HG03175 (cell line): Measurements from ENCODE around the gene ASTN1.

Source experiments
- ATAC-seq: cut with Tn5 transposase; IDR thresholded peaks from one replicate; pipeline ENCODE4 v1.9.1; 2021; ENCODE audit warnings: mild to moderate bottlenecking, moderate library complexity; ENCODE audit not compliant: unreplicated experiment

Gene ASTN1

DNA sequence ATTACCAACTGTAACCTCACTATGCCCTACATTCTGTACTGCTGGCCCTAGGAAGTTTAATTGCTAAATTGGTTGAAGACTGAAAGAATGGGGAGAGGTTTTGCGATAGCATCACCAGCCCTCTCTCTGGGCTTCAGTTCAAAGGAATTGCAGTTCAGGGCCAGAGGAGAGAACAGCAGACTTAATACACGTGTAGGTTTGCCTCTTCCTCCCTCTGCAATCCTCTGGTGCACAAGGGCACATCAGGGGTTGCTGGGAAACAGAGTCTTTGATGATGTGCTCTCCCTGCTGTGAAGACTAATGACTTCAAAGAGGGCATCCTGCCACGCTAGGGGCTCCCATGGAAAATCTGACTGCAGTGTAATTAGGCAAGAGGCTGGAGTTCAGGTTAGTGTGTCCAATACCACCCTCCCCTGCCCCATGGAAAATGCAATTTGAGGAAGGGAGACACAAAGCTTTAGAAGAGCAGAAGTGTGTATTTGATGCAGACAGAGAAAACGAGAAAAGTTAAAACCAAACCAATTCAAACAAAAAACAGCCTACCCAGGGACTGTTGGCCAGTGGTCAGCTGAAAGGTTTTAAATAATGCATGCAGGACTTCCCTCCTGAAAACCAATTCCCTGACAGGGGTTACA is 167.9 kb downstream of the ASTN1 start:
- ATAC-seq, result no peak

DNA sequence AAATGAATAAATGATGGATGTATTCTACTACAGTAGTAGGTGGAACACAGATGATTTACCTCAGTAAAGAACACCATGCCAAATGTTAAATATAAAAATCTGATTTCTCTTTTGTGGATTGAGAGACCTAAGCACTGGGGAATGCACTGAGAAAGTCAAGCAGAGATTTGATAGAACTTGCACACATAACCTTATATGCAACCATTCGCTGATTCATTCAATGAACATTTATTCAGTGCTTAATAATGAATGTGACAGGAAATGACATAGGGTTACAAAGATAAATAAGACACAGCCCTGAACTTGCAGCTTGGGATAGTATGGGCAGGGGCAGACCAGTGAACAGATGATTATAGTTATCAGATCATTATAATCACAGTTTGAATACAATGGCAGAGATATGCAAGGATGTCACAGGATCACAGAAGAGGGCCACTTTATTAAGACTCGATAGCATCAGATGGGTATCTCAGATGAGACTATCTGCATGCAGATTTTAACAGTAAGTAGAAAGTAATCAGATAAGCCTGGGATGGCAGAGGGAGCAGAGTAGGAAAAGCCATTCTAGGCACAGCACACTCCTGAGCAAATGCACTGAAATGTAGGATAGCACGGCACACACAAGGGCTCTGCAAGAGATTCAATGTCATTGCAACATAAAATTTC is 169.4 kb downstream of the ASTN1 start:
- ATAC-seq, result no peak

DNA sequence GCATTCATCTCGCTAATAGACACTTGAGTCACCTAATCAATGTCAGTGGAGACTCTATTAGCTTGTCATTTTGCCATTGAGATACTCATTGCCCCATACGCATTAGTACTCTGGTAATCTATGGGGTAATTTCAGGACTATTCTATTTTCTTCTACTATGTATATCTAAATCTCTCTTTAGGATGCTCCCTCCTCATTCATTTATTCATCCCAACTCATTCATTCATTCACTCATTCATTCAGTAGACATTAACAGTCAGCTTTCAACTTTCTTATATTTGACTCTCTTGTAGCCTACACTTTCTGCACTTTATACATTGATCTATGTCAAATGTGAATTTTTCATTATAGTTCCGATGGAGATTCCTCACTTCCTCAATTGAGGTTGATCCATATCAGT is 170.9 kb downstream of the ASTN1 start:
- no peak for ATAC-seq

DNA sequence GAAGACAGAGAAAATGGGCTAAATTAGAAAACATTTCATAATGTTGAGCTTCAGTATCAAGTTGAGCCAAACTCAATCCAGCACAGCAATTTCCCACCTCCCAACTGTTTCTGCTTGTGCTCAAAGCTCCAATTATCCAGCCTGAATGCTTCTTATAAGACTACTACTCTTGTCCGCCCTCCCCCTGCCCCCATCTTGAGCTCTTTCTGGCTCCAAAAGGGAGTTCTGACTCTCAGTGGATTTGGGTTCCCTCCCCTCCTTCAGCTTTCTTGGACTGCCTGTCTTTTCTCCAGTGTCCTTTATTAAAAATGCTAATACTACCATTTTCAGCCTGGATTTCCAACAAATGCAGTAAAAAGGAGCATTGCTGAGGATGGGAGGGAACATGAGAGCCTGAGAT is 174.8 kb downstream of the ASTN1 start:
- no peak for ATAC-seq

DNA sequence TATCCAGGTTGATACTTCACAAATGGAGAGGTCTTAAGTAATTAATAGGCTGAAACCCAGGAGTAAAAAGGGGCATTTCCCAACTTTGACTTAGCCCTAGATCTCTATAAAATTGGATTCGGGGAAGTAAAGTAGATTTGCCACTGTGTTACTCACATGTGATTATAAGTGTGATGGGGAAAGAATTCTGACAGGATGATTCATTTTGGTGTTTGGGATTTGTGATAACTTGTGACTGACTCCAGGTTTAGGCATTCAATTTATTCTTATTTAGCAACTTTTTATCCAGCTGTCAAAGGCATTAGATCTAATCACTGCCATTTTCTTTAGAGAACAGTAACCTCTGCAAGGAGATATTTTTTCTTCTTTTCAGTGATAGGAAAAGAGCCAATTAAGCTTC is 175.5 kb downstream of the ASTN1 start:
- ATAC-seq, result no peak

DNA sequence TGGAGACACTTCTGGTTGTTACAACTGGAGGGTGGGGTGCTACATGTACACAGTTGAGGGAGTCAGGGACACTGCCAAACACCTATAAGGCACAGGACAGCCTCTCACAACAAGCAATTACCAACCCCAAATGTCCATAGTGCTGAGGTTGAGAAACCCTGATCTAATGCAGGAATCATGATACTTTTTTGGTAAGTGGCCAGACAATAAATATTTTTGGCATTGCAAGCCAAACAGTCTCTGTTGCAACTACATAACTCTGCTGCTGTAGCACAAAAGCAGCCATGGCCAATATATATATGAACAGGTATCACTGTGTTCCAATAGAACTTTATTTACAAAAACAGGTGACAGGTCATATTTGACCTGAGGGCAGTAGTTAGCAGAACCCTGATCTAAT is 177.5 kb downstream of the ASTN1 start:
- no peak for ATAC-seq

DNA sequence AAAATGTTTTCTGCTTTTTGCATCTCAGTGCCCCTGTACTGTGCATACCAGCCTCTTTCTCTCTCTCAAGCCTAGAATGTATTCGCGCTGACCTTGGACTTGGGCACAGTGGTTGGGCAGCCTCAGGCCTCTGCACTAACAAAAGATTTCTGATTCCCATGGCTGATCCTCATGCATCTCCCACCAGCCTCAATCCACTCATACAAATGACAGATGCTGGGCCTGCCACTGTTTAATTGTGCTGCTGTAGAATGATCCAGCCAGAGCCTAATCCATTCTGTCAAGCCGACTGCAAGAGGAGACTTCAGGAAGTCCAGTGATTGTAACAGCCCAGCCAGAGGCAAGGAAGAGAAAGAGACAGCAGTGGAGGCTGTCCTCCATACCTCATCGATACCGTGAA is 180.8 kb downstream of the ASTN1 start:
- no peak for ATAC-seq

DNA sequence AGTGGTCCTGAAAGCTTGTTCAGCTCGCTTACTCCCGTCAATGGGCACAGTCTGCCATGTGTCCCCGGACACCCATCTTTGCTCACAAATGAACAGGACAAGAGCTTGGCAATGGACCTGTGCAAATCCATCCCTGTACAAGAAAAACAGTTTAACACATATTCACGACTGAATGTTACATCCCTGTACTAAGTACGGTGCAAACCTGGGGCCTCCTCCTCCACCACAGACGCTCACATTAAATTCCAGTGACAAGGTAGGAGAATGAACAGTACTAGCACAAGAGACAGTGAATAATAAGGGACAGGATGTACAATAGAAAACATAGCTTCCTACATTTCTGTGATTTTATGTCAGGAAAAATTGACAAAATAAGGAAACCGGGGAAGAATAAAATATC is 187.7 kb downstream of the ASTN1 start:
- no peak for ATAC-seq

DNA sequence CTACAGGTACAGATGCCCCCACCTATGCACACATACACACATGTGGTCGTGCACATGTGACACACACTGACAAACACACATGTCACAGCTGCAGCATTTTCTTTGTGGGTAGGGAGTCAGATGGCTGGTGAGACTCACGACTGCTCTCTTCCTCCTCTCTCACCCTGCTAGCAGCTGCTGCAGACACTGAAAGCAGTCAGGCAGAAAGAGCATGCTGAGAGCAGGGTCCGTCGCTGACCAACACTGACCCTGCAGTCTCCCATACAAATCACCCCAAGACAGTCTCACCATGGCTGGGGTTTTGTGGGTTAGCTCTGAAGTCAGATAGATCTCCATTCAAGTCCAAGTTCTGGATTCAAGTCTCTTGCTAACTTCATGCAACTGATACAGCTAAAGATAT is 188.3 kb downstream of the ASTN1 start:
- no peak for ATAC-seq

DNA sequence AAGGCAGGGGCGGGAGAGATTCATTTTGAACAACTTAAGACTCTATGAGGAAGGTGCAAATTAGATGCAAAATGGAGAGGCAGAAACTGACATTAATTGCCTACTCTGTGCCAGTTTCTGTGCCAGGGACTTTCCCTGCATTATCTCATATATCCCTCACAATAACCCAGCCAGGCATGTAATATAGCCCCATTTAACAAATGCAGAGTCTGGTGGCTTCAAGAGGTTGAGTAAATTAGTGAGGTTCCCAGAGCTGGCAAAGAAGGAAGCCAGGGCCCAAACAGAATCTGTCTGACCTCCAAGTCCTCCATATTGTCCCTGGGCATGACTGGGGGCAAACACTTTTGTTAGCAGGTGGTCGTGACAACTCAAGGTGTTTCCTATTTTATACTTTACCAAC is 199.8 kb downstream of the ASTN1 start:
- no peak for ATAC-seq

DNA sequence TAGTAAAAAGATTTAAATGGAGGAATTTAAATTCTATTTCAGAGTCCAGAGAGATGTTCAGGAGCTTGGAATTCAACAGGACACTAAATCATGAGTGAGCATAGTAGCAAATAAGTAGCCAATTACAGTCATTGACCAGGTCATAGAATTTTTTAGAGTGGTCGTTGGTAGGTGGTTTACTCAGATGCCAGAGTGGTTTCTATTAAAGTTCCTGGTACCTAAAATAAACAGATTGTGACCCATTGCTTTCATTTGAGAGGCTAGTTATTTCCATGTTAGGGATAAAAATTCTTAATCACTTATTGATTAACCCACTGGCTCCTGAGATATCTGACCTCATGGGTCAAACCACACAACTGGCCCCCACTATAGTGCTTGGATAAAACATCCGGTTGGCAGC is 201.3 kb downstream of the ASTN1 start:
- no peak for ATAC-seq

DNA sequence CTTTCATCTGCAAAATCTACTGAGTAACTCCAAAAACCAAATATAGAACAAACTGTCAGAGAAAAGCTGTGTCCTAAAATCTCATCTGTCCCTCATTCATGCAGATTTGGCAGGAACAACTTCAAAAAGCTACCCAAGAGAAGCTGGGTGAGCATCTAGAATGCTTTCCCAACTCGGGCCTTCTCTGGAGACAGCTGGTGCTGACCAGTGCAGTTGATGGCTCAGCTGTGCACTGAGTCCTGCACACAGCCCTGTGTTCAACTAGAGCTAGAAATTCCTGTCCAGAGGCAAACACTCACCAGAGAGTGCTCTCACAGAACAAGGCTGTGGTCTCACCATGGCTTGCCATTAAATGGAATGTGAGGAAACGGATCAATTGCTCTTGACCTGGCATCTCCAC is 202.8 kb downstream of the ASTN1 start:
- ATAC-seq, result no peak

DNA sequence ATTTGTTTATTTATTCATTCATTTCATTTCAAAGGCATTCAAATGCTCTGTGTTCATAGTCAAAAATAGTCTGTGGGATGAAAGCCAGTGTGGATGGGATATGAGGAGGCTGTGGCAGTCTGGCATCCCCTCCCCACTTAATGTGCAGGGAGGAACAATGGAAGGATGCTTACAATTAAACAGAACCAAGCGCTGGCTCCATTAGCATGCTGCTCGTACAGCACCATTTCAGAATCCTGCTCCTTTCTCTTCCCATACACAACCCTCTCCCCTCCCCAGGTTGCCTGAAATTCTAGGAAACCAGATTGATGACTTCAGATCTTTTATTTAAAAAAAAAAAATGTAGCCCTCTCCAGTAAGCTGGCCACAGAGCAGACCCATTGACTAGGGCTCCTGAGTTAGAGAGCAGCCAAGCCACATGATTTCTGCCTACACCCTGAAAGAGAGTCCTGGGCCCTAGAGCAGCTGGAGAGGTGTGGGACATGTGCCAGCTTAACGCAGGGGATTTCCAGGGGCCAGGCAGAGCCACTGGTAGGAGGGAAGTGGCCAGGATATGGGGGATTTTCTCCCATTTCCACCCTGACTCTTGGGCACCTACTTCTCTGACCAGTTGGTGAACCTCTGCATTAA is 205.2 kb downstream of the ASTN1 start:
- ATAC-seq, result no peak

DNA sequence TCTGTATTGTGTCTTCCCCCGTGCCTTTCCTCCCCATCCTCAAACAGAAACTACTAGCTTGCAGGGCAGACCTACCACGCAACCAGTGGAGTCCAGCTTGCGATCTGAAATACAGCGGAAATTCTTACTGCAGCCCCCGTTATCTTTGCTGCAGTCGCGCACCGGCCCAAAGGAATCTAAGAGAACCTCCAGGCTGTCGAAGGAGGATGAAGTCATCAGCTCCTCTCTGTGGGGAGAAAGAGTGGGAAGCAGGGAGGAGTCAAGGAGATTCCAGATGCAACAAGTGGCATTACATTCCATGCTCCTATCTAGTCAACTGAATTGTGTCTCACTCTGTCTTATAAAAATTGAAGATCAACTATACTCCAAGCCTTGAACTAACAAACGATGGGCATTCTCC is 206.9 kb downstream of the ASTN1 start:
- no peak for ATAC-seq

DNA sequence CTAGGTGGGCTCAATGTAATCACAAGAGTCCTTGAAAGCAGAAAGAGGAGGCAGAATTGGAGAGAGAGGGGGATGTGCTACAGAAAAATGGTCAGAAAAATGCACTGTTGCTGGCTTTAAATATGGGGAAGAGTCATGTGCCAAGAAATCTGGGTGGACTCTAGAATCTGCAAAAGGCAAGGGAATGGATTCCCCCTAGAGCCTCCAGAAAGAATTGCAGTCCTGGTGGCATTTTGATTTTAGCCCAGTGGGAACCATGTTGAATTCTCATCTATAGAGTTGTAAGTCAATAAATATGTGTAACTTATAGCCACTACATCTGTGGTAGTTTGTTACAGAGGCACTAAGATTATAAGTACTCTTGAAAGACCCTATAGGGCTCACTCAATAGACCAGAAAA is 210.3 kb downstream of the ASTN1 start:
- ATAC-seq, result peak; percentile 49

DNA sequence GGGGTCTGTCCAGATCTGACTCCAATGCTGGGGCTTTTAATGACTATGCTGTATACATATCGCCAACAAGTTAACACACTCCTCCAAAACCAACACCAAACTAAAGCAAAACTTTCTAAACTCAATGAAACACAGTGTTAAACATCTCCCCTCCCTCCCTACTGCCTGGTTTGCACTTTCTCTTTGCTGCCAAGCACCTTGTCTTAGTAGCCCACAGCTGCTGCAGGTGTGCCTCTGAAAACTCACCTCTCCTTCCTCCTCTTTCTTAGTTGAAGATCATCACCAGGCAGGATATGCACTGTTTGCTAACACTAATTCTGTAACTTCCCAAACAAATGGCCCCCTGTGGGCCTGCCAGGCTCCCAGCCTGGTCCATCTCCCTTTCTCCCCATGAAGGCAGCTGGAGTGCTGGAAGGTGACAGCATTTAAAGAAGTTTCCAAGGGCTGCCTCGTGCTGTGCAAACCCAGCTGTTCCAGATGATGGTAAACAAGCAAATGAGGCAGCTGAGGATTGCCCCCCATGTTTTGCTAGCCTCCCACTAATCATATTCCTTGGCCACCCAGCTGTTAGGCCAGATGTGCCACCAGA is 213.7 kb downstream of the ASTN1 start:
- no peak for ATAC-seq

DNA sequence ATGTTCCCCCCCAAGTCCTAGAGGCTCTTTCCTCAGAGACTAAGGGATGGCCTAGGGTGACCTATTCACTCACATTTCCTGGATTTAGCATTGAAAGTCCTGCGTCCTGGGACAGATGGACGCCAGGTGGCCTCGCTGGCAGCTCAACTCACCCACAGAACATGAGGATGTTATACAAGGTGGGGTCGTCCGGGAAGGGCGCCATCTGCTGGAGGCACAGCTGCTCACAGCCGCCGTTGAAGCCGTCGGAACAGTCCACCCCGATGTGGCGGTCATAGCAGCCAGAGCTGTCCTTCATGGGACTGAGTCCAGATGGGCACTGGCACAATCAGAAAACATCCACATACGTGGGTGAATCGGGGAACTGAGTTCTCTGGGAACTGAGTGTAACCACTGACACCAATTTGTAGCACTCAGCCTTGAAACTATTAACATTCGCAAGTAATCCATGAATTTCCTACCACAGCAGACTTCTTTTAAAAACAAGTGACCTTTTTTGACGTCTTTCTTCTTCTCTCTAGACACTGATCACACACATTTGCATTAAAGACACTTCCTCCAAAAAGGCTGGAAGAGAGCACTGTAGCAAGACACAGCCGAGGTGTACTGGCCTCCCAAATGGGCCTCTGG is 215.4 kb downstream of the ASTN1 start:
- ATAC-seq, result peak; percentile 61

DNA sequence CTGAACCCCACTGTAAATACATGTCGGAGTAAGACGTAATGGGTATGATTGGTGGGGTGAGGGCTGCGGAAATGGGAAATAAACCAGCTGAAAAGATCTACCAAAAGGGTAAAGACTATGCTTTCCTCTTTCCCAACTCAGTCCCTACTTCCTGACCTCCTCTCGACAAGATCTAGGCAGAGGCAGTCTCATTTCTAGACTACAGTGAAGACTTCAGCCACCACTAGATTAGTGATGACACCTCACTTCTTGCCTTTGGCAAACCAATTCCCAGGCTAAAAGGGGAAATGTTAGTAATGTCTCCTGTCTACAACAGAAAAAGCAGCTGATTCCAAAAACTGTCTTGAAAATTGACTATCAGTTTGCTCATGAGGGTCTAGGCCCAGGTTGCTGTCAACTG is 219.9 kb downstream of the ASTN1 start:
- no peak for ATAC-seq

DNA sequence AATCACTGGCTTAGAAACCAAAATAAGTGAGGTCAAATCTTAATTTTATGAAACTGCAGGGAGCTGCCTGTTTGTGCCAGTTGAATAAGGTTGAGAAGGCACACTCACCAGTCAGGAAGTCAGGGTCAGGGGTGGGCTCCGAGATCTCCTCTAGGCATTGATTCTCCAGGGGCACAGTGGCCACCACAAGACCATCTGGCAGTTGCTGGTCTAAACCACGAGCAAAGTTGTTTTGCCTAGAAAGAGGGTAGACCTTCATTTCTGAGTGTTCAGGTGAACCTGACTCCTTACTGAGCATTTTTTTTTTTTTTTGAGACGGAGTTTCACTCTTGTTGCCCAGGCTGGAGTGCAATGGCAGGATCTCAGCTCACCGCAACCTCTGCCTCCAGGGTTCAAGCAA is 220.7 kb downstream of the ASTN1 start:
- no peak for ATAC-seq

DNA sequence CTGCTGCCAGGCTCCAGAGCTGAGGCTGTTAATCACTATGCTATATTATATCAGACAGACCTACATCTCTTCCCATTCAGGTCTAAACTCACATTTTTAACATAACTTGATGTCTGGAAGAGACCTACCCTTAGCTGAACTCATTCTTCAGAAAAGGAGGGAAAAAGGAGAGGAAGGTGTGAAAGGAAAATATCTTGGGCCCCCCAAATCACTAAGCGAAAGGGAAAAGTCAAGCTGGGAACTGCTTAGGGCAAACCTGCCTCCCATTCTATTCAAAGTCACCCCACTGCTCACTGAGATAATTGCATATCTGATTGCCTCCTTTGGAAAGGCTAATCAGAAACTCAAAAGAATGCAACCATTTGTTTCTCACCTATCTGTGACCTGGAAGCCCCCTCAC is 222.2 kb downstream of the ASTN1 start:
- no peak for ATAC-seq

DNA sequence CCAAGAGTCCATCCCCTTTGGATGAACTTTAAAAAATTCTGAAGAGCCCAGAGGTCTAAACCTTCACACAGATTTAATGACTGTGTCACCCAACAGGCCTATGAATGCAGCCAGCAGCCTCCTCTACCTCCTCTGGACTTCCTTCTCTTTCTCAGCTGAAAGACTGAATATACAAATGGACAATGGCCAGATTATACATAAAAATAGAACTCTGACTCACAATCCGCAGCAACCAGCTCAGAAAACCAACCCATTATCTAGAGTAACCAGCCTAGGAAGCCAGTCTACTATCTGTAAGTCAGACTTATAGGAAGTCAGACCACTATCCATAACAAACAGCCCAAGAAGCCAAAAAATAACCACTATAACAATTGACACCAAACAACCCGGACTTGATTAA is 224.5 kb downstream of the ASTN1 start:
- ATAC-seq, result no peak

DNA sequence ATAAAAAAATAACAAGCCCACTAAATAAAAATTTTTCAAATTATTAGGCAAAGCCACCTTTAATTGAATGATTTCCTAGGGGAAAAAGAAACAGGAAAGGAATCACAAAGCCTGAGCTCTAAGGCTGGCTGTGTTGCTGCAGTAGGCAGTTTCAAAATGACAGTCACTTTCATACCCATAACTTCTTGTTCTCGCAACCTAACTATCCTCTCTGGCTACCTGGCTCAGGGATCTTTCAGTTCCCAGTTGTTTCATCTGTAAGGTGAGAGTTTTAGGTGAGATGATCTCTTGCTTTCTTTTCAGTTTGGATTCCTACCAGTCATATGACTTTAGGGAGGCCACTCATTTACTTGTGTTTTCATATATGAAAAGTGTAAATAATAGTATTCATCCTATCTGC is 226.1 kb downstream of the ASTN1 start:
- ATAC-seq, result no peak
